ENCODE measurements around the gene TEKT5.

The TEKT5 gene

DNA sequence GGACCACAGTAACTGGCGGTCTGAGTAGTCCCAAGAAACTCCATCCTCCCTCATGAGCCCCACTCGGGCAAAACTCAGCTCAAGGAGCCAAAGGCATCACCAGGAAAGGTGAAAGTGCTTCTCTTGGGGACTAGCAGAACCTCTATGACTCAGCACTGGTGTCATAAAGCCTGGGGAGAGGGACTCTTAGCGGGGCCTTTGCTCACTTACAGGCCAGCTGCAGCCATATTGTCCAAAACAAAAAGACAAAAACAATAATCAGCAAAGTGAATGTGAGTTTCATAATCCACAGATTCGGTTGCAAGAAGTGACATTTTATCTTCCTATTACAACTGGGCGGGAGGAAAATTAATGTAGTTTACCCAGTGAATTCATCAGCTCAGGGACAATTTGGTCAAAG, at the start of gene TEKT5:
TEKT5 (minus strand) TSS at position 101 of the 400 bp plus-strand sequence; CDS start at position 44, 57 bp downstream.
- in situ Hi-C loops (cut with MboI; ENCODE audit: low sequenced_read_pairs): no loop called here

DNA sequence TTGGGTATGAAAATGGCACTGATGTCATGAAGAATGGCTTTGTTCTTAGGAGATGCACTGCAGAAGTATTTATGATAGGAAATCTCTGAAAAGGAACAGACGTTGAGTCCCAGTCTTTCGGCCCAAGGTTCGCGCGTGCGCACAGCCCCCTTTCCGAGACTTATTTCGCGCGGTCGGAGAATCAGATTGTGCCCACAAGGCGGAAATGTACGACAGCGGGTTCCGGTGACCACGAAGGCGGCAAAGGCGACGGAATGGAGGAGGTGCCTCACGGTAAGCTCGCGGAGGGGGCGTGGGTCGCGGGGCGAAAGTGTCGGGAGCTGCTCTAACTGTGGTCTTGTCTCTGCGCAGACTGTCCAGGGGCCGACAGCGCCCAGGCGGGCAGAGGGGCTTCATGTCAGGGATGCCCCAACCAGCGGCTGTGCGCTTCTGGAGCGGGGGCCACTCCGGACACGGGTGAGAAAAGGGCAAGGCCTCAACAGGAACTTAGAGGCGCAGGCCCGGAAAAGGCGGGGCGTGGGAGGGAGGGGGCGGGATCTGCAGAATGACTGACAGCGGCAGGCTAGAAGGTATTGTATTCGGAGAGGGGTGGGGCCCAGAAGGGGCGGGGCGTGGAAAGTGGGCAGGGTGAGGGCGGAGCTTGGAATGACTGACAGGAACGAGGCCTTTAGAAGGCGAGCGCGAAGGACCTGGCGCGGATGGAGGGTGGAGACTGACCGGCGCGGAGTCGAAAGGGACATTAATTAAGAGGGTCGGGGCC, 49.1 kb upstream of the TEKT5 start, which contains the start of gene NUBP1:
NUBP1 (plus strand) TSS at position 233 of the 760 bp plus-strand sequence; CDS start at position 255, 22 bp downstream.
- in situ Hi-C loops (cut with MboI; ENCODE audit: low sequenced_read_pairs): loop anchor here (10.0 to 25.0 kb wide), 2 partner anchors 171 to 481 kb away; no protein-coding TSS in a partner anchor

DNA sequence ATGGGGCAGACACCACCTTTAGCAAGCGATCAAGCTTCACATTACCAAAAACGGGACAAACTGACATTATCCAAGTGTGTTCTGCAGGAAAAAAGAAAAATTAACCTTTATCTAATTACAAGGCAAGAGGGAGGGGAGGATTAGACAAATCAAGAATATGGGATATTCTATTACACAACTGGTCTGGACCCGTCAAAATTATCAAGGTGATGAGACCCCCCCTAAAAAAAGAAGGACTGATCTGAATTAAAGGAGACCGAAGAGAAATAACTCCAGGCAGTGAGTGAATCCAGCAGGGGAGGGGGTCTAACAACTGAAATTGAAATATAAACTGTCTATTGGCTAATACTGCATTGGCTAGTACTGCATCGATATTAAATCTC, 48.5 kb upstream of the TEKT5 start:
- in situ Hi-C loops (cut with MboI; ENCODE audit: low sequenced_read_pairs): loop anchor here (10.0 to 25.0 kb wide), 2 partner anchors 172 to 481 kb away; no protein-coding TSS in a partner anchor

DNA sequence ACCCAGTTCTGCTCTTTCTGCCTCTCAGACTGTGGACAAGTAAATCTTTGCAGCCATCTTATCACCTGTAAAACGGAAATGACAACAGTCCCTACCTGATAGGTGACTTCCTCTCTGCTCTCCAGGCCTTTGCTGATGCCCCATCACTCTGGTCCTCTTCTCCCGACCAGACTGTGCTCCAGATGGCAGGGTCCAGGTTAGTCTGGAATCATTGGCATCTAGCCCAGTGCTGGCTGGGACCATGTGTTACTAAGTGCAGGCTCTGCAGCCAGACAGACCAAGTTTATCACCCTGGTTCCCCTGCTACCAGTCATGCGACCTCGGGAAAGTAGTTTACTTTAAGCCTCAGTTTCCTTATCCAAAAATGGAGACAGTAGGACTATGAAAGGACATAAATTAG, 47.1 kb upstream of the TEKT5 start:
- in situ Hi-C loops (cut with MboI; ENCODE audit: low sequenced_read_pairs): loop anchor here (10.0 to 25.0 kb wide), 2 partner anchors 173 to 480 kb away; no protein-coding TSS in a partner anchor

DNA sequence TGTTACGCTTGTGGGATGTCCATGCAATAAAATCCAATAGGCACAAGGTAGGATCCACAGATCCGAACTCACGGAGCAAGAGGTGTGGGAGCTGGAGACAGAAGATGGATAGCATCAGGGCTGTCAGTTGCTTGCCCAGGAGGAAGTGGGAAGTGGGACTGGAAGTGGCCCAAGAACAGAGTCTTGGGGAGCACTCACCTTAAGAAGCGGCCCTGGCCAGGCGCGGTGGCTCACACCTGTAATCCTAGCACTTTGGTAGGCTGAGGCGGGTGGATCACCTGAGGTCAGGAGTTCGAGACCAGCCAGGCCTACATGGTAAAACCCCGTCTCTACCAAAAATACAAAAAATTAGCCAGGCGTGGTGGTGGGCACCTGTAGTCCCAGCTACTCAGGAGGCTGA, 46.5 kb upstream of the TEKT5 start:
- in situ Hi-C loops (cut with MboI; ENCODE audit: low sequenced_read_pairs): loop anchor here (10.0 to 25.0 kb wide), 2 partner anchors 174 to 479 kb away; no protein-coding TSS in a partner anchor

DNA sequence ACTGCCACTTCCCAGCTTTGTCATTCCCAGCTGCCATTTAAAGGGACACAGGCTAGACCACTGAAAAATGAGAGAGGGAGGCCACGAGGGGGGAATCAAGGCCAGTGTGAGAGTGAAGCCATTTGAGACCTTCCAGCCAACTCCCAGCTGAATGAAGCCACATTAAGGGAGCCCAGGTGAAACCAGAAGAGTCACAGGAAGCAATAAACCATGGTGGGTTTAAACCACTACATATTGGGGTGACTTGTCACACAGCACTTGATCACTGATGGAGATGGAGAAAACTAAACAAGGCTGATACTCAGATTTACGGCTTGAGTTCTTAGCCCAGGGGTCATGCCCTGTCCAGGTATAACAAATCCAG, 46.1 kb upstream of the TEKT5 start:
- in situ Hi-C loops (cut with MboI; ENCODE audit: low sequenced_read_pairs): loop anchor here (10.0 to 25.0 kb wide), 2 partner anchors 174 to 479 kb away; no protein-coding TSS in a partner anchor

DNA sequence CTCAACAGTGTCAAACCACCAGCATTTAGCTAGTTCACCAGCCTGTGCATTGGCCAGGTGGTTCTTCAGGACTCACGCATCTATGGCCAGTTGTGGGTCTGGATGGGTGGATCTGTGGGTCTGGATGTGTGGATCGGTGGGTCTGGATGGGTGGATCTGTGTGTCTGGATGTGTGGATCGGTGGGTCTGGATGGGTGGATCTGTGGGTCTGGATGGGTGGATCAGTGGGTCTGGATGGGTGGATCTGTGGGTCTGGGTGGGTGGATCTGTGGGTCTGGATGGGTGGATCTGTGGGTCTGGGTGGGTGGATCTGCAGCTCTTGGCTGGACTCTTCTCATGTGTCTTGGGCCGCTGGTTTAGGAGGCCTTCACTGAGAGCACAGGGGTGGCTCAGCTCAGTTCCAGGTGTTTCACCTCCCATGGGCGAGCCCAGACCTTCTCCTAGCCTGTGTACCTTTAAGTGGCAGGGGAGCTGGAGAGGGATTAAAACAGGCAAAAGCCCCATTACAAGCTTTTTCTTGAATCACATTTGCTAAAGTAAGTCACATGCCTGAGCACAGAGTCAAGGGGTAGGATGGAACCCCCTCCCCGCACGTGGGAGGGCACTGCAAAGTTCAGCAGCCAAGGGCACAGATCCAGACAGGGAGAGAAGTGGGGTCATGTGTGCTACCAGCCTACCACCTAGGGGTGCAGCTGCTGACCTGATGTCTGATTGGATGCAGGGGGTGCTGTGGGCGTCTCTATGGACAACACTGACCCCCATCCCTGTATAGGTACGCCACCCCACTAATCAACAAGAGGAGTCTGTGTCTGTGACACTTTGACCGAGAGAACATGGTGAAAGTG, 45.5 kb upstream of the TEKT5 start:
- in situ Hi-C loops (cut with MboI; ENCODE audit: low sequenced_read_pairs): loop anchor here (10.0 to 25.0 kb wide), 2 partner anchors 175 to 478 kb away; no protein-coding TSS in a partner anchor

DNA sequence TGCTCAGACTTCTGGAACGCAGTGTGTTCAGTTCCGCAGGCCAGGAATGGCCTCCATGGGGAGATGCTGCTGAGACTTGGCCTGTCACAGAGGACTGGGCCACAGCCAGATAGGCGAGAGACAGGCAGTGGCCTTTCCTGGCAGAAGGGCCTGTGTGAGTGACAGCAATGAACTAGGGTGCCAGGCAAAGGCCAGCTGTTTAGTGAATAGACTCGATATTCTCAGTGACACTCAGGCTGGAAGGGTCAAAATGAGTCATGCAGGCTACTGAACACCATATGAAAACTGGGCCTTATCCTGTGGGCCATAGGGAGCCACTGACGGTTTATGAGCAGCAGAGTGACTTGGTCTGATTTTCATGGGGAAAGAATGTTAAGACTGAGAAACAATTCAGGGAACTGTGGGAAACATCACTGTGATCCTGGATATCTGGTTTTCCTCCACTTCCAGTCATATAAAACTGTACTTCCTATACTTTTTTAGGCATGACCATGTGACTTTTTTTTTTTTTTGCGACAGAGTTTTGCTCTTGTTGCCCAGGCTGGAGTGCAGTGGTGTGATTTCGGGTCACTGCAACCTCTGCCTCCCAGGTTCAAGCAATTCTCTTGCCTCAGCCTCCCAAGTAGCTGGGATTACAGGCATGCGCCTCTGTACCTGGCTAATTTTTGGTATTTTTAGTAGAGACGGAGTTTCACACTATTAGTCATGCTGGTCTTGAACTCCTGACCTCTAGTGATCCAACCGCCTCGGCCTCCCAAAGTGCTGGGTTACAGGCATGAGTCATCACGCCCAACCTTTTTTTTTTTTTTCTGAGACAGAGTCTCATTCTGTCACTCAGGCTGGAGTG, 43.7 kb upstream of the TEKT5 start:
- in situ Hi-C loops (cut with MboI; ENCODE audit: low sequenced_read_pairs): loop anchor here (25.0 kb wide), 1 partner anchor 476 kb away; no protein-coding TSS in a partner anchor

DNA sequence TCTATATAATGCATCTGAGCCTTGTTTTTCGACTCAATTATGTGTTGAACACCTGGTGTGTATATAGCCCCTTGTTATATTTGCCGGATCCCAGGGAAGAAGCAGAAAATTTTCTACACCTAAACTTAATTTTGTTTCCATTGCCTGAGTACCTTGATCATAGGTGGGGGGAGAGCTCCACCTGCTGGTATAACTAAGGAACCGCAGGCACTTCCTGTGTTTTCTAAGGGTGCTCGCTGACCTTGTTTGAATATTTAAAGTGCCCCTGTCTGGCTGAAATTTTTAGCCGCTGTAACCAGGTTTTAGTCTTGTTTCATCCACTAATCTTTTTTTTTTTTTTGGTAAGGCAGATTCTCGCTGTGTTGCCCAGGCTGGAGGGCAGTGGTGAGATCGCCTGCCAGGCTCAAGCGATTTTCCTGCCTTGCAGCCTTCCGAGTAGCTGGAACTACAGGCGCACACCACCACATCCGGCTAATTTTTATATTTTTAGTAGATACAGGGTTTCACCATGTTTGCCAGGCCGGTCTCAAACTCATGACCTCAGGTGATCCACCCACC, 42.4 kb upstream of the TEKT5 start:
- in situ Hi-C loops (cut with MboI; ENCODE audit: low sequenced_read_pairs): loop anchor here (25.0 kb wide), 1 partner anchor 475 kb away; no protein-coding TSS in a partner anchor

DNA sequence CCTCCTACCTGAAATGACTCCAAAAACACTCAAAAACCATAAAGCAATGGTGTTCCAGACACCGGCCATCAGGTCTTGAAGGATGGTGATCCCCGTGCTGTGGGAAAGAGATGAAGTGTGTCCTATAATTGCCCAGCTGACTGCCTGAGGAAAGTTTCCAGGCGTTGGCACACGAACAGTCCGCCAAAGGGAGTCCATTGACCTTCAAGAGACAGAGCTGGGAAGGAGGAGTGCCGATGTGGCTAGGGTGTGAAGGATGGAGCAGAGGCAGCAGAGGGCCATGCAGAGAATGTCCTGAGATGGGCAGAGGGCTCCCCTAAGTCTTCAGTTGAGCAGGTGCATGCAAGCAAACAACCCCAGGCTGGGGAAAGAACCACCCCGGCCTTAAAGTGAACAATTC, 37.1 kb upstream of the TEKT5 start:
- in situ Hi-C loops (cut with MboI; ENCODE audit: low sequenced_read_pairs): loop anchor here (5.0 to 25.0 kb wide), 2 partner anchors 204 to 469 kb away; no protein-coding TSS in a partner anchor

DNA sequence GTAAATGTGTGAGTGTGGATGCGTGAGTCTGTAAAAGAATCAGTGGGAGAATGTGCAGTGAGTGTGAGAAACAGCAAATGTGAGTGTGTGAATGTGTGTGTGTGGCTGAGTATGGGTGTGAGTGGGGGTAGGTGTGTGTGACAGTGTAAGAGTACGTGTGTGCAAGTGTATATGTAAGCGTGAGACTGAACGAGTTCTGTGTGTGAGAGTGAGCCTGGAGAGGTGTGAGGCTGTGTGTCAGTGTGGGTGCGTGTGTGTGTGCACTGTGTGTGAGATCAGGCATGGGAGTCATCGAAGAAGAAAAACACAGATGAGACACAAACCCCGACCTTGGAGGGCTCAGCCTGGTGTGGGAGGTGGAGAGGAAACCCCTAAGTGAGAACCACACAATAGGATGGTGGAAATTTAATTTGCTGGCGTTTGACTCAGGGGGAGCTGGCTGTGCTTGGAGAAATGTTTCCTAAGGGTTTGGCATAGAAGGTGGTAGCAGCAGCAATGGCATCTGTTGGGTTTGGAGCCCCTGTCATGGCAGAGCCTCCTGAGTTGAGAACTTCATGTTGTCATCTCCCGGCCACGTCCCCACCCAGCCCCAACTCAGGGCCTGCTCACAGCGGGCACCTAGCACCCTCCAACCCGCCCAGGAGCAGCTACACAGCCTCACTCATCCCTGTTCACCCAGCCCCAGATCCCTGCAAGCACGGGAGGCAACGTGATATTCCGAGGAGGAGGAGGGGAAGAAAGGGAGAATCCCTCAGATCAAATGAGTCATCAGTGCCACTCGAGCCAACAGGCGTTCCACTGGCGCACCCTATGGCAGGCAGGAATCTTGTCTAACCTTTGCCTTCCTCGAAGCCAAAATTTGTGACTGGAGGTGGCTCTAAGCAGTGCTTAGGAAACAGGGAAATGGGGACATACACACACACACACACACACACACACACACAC, 34.6 kb upstream of the TEKT5 start:
- in situ Hi-C loops (cut with MboI; ENCODE audit: low sequenced_read_pairs): loop anchor here (5.0 to 25.0 kb wide), 2 partner anchors 202 to 467 kb away; no protein-coding TSS in a partner anchor

DNA sequence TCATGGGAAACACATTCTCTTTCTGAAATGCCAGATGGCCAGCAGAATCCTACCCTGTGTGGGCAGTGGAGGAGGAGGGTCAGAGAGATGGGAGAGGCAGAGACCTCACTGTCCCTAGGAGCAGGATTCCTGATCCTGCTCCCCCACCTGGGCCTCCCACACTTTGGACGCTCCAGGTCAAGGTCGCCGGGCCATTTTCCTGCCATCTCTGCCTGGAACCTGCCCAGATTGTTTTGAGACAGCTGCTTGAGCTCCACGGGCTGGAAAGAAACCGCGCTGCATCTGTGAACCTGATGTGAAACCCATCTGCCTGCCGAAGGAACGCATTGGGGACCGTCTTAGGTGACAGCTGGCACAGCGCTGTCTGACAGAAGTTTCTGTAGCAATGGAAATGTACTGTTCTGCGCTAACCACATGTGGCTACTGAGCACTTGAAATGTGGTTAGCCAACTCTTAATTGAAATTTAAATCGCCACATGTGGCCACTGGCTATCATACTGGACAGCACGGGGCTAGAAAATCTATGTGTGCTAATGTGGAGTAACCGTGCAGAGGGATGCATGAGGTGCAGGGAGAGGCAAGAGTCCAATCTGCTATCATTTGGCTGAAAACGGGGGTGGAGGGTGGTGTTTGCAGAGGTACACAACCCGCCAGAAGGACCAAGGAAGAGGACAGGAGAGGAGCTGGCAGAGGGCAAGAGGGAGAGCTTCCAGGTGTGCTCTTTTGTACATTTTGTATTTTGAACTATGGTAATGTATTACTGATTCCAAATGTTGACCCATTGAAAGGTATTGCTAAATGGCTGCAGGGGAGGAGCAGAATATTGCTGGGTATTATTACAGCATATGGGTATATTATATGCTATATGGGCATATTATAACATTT, 33.5 kb upstream of the TEKT5 start:
- in situ Hi-C loops (cut with MboI; ENCODE audit: low sequenced_read_pairs): loop anchor here (25.0 kb wide), 1 partner anchor 466 kb away; no protein-coding TSS in a partner anchor

DNA sequence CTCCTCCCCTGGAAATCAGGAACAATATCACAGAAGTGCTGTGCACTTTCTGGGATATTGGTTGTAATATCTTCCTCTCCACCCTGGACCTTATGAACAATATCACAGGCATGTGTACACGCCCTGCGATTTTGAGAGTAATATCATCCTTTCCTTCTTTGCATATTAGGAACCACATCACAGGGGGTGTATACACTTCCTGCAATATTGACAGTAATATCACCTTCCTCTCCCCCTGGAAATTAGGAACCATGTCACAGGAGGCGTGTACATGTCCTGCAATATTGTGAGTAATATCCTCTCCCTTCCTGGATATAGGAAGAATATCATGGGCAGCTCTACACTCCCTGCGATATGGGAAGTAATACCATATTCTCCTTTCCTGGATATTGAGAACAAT, 14.2 kb upstream of the TEKT5 start:
- in situ Hi-C loops (cut with MboI; ENCODE audit: low sequenced_read_pairs): no loop called here

DNA sequence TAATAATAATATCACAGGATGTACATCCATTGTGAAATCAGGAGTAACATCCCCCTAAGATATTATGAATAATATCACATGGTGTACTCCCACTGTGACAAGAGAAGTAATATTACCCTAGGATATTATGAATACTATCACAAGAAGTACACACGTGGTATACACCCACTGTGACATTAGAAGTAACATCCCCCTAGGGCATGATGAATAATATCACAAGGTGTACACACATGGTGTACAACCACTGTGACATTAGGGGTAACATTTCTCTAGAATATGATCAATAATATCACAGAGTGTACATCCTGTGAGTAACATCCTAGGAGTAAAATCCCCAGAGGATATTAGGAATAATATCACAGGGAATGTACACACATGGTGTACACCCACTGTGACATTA, 5.0 kb upstream of the TEKT5 start:
- in situ Hi-C loops (cut with MboI; ENCODE audit: low sequenced_read_pairs): no loop called here

DNA sequence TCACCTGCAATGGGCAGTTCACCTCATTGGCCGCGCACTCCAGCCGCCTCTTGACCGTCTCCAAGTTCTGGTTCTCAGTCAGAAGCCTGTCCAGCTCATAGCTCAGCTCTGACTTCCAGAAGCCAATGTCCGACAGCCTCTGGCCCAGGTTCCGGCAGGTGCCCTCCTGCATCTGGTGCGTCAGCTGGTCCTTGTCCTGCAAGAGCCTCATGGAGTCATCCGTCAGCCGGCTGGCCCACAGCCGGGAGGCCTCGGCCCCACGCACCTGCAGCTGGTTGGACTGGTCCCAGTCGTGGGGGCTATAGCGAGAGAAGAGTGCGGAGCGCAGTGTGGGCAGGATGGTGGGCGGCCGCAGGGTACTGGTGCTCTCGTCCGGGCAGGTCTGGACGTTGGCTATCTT, 424 bp downstream of the TEKT5 start:
- in situ Hi-C loops (cut with MboI; ENCODE audit: low sequenced_read_pairs): no loop called here

DNA sequence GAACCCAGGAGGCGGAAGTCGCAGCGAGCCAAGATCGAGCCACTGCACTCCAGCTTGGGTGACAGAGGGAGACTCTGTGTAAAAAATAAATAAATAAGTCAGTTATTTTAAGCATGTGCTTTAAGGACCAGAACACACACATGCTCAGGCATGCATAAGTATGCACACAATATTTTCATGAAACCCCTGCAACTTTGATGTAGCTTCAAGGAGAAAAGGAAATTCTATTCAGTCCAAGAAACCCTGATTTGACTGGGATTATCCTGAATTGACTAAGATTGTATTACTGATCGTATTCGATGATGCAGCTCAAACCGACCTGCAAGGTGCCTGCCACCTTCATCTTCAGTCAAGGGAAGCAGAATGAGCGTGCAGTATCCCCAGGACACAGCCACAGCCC, 841 bp downstream of the TEKT5 start:
- in situ Hi-C loops (cut with MboI; ENCODE audit: low sequenced_read_pairs): no loop called here

DNA sequence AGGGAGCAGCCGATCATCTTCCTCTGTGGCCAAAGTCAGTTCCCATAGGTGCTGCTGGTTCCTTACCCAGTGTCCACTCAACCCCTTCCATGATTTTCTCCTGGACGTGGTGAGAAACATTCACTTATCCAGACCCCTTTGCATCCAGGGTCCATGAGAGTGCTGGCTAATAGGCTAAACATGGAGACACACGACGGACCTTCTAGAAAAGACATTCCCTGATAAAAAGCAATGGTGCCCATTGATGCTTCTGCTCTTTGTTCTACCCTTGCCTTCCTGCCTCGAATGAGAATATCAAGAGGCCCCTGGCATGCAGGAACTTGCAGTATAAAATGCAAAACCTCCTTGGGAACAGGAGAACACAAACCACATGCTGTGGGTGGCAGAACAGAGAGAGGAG, 2.3 kb downstream of the TEKT5 start:
- in situ Hi-C loops (cut with MboI; ENCODE audit: low sequenced_read_pairs): no loop called here

DNA sequence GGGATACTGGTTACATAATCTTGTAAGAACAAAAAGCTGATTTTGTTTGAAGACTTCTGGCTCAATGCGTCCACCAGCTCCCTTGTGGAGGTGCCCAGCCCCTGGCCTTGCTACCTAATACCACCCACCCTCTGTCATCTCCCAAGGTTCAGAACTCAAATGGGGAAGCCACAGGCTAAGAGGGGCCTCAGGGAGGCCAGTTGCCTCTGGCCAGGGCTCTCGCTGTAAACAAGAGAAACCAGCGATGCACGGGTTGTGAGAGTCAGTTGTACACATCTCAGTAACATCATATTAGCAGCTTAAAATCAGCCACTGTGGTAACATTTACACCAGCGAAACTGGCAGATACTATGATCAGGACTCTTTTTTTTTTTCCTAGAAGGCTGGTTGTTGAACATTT, 6.0 kb downstream of the TEKT5 start:
- in situ Hi-C loops (cut with MboI; ENCODE audit: low sequenced_read_pairs): no loop called here

All from HL-60/S4 (cell line).